T-helper 17 cell (primary cell): ENCODE results near the gene HSD17B2. TPM values are rescaled to one million over a fixed set of nuclear protein-coding genes. Genes with fewer than 3 reads are reported as not detected.
"Not testable (repeated sequence)": the region's sequence is repeated elsewhere in the genome, so short reads cannot be mapped to it uniquely, and the experiment has no call there.

ENCODE experiments used
- ATAC-seq: fragments of 150-1000 bp; cut with Tn5 transposase; 2 replicates; pipeline ENCODE4 v1.10.0; 2021; ENCODE audit warnings: mild to moderate bottlenecking, moderate library complexity
- DNase-seq, 3 donors: peaks; one replicate each; pipeline versions ENCODE4 v3.0.0 to v3.0.0-alpha.2; 2020 to 2021
- H3K9me3 ChIP-seq: one replicate; pipeline ENCODE4 v1.7.0; 2013; ENCODE audit warnings: low read length, mild to moderate bottlenecking; ENCODE audit not compliant: control insufficient read depth, poor library complexity, severe bottlenecking
- H3K27ac Mint-ChIP-seq: one replicate; pipeline ENCODE4 v1.8.0; 2022; ENCODE audit warnings: mild to moderate bottlenecking, moderate library complexity, mixed read lengths
- H3K27me3 Mint-ChIP-seq: one replicate; pipeline ENCODE4 v1.8.0; 2022; ENCODE audit warnings: mixed read lengths
- H3K36me3 Mint-ChIP-seq: one replicate; pipeline ENCODE4 v1.8.0; 2022; ENCODE audit warnings: low read depth, mixed read lengths
- H3K4me1 Mint-ChIP-seq: one replicate; pipeline ENCODE4 v1.8.0; 2022; ENCODE audit warnings: mild to moderate bottlenecking, mixed read lengths
- H3K4me3 Mint-ChIP-seq: one replicate; pipeline ENCODE4 v1.8.0; 2022; ENCODE audit warnings: mild to moderate bottlenecking, moderate library complexity, mixed read lengths
- total RNA-seq, 4 donors: library from RNA in 2 of 4; stranded (reverse) in 2 of 4; gene quantifications; one replicate each; pipeline ENCODE4 v1.2.3 and lab custom pipeline; 2022 to 2026

The HSD17B2 gene
- total RNA-seq, 2 donors from 2014 or later: not detected

DNA sequence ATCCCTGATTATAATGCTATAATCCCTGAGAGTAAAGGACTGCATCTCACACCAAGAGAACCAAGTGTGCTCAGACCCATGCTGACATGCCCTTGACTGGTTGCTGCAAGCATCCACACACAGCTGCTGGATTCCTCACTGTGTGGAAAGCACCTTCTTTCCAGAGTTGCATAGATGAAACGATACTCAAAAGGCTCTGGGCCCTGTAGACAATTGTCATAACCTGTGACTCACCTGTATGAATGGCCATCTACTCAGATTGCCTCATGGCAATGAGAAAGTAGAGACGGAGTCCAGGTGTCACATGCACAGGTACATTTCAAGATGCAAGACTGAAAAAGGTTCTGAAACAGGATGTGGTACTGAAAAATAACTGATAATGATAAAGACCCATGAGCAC, 76.9 kb downstream of the HSD17B2 start:
- no peak overlapping the region for H3K27ac Mint-ChIP-seq
- DNase-seq: no peak
- no peaks in the 10 kb centered on the region for H3K36me3 Mint-ChIP-seq
- ATAC-seq: no peak
- H3K4me3 Mint-ChIP-seq: no peak overlapping the region
- H3K27me3 Mint-ChIP-seq: peaks cover 25% of the 10 kb centered on the region
- peaks cover 2% of the 10 kb centered on the region for H3K4me1 Mint-ChIP-seq
- H3K9me3 ChIP-seq: no peaks in the 10 kb centered on the region

DNA sequence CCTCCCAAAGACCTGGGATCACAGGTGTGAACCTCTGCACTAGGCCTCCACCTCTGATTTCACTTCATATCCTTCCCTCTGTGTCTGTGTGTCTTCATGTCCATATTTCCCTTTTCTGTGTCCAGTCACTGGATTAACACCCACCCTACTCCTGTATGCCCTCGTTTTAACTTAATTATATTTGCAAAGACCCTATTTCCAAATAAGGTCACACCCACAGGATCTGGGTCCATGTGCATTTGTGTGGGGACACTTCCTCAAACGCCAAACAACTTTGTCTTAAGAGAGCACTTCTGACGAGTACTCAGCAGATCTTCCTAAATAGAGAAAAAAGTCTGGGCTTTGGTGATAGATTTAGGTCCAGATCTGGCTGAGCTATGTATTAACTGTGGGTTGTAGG, 78.7 kb downstream of the HSD17B2 start:
- no peak overlapping the region for H3K27ac Mint-ChIP-seq
- no peak overlapping the region for H3K4me3 Mint-ChIP-seq
- DNase-seq (no peak), ATAC-seq (no peak)
- no peaks in the 10 kb centered on the region for H3K36me3 Mint-ChIP-seq
- H3K27me3 Mint-ChIP-seq: peaks cover 19% of the 10 kb centered on the region
- peaks cover 2% of the 10 kb centered on the region for H3K4me1 Mint-ChIP-seq
- H3K9me3 ChIP-seq: no peaks in the 10 kb centered on the region

DNA sequence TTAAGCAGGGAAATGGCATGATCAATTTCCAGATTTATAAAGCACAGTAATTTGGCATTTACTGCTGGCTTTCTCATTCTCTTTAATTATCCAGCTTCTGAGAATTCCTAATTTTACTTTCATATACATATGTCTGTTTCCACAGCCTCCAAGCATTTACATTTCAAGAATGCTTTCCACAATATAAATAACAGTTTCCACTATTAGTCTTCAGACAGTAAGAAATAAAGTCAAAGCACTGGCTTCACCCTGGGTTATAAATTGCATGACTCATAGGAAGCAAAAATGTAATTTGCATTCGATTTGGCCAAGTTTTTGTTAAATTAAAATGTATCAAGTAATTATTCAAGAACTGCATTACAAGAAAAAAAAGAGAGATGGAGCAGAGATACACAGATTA, 81.5 kb downstream of the HSD17B2 start:
- Mint-ChIP-seq H3K27me3 (peaks cover 7% of the 10 kb centered on the region), H3K4me1 (peaks cover 2% of the 10 kb centered on the region), H3K27ac (no peak overlapping the region), H3K36me3 (no peaks in the 10 kb centered on the region), H3K4me3 (no peak overlapping the region)
- DNase-seq: no peak
- no peak for ATAC-seq
- H3K9me3 ChIP-seq: no peaks in the 10 kb centered on the region

DNA sequence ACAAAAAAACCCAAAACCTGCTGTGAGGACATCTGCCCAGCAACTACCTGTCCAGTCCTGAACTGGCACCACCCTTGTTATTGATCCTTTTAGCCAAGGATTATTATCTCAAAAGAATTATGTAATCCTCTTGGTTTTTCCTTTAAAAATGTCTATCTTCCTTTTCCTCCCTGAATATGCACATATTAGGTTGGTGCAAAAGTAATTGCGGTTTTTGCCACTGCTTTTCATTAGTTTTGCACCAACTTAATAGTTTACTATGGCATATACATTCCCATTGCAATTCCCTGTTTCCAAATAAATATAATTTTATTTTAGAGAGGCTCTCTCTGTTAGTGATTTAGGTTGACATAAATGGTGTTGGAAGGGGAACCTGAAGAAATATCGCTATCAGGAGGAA, 83.7 kb downstream of the HSD17B2 start:
- ATAC-seq: no peak
- no peaks in the 10 kb centered on the region for H3K9me3 ChIP-seq
- H3K36me3 Mint-ChIP-seq: no peaks in the 10 kb centered on the region
- H3K4me3 Mint-ChIP-seq: no peak overlapping the region
- no peak for DNase-seq
- H3K27ac Mint-ChIP-seq: no peak overlapping the region
- H3K27me3 Mint-ChIP-seq: no peaks in the 10 kb centered on the region
- H3K4me1 Mint-ChIP-seq: no peaks in the 10 kb centered on the region

DNA sequence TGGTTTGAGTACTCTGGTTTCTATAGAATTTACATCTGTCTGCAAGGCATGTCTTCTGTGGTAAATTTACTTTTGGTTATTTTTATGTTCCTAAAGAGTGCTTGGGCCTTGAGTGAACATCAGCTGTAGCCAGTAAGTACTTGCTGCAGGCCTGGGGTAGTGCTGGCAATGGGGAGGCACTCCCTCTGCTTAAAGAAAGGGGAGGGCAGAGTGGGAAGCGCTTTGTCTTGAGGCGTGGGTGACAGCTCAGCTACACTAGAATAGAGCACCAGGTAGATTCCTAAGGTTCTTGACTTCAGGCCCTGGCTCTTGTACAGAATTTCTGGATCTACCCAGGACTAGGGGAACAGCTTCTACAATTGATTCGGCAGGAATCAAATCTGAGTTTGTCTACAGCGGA, 84.4 kb downstream of the HSD17B2 start:
- H3K9me3 ChIP-seq: no peaks in the 10 kb centered on the region
- Mint-ChIP-seq H3K4me3 (no peak overlapping the region), H3K27ac (no peak overlapping the region), H3K27me3 (no peaks in the 10 kb centered on the region), H3K36me3 (no peaks in the 10 kb centered on the region), H3K4me1 (no peaks in the 10 kb centered on the region)
- ATAC-seq: no peak
- DNase-seq: no peak

DNA sequence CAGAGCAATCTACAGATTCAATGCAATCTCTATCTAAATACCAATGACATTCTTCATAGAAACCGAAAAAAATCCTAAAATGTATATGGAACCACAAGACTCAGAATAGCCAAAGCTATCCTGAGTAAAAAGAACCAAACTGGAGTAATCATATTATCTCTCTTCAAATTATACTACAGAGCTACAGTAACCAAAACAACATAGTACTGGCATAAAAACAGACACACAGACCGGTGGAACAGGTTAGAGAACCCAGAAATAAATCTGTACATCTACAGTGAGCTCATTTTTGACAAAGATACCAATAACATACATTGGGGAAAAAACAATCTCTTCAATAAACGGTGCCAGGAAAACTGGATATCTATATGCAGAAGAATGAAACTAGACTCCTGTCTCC, 89.6 kb downstream of the HSD17B2 start:
- H3K27ac Mint-ChIP-seq: no peak overlapping the region
- no peak overlapping the region for H3K4me3 Mint-ChIP-seq
- DNase-seq (no peak), ATAC-seq (no peak)
- no peaks in the 10 kb centered on the region for H3K27me3 Mint-ChIP-seq
- no peaks in the 10 kb centered on the region for H3K4me1 Mint-ChIP-seq
- H3K9me3 ChIP-seq: no peaks in the 10 kb centered on the region
- no peaks in the 10 kb centered on the region for H3K36me3 Mint-ChIP-seq

DNA sequence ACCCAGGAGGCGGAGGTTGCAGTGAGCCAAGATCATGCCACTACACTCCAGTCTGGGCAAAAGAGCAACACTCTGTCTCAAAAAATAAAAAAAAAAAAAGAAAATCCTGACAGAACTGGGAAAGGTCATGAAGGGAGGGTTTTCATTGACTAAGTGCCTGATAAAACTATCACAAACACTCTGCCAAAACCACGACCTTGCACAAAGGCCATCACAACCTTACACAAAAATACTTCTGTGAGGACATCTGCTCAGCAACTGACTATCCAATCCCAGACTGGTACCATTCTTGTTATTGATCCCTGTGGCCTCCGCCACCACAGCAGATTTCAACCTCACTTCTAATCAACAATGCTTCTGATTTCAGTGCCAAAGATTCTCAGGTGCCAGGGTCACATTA, 94.8 kb downstream of the HSD17B2 start:
- Mint-ChIP-seq H3K27ac (no peak overlapping the region), H3K4me3 (no peak overlapping the region), H3K27me3 (no peaks in the 10 kb centered on the region), H3K4me1 (peaks cover 14% of the 10 kb centered on the region), H3K36me3 (no peaks in the 10 kb centered on the region)
- H3K9me3 ChIP-seq: no peaks in the 10 kb centered on the region
- ATAC-seq (no peak), DNase-seq (no peak)

DNA sequence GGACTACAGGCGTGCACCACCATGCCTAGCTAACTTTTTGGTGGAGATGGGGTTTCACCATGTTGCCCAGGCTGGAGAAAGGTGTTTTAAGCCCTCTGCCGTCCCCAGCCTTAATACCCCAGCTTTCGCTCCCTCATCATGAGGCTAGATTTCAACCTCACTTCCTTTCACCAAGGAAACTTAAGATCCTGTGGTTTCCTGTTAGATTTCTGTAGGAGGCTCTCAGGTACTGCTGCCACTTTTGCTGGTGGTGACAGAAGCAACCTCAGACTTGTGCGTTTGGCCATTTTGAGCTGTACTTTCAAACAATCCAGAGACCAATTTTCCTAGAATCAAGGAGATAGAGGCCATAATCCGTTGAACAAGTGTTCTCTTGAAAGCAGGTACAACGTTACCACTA, 98.7 kb downstream of the HSD17B2 start:
- H3K4me1 Mint-ChIP-seq: peaks cover 14% of the 10 kb centered on the region
- H3K27ac Mint-ChIP-seq: peak overlapping the region; percentile 70
- H3K36me3 Mint-ChIP-seq: no peaks in the 10 kb centered on the region
- peak overlapping the region; percentile 73 for H3K4me3 Mint-ChIP-seq
- peak; percentile 61 for ATAC-seq
- no peaks in the 10 kb centered on the region for H3K27me3 Mint-ChIP-seq
- no peak for DNase-seq
- H3K9me3 ChIP-seq: no peaks in the 10 kb centered on the region

DNA sequence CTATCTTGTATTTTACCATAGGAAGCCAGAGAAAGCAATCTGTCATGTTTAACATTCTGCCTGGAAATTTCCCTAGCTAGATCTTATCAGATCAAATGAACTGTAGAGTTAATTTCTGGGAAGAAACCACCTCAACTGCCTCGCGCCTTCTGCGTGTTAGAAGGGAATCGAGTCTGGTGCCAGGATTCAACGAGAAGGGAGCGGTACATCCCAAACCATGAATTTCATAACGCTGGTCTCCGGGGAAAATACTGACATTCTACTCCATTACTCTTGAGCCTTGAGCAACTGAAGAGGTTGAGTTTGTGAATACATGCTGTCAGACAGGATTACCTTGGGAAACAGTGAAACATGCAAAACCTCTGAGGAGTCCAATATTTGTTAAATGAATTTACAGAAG, 99.8 kb downstream of the HSD17B2 start:
- no peaks in the 10 kb centered on the region for H3K36me3 Mint-ChIP-seq
- no peak overlapping the region for H3K4me3 Mint-ChIP-seq
- no peaks in the 10 kb centered on the region for H3K9me3 ChIP-seq
- no peaks in the 10 kb centered on the region for H3K27me3 Mint-ChIP-seq
- ATAC-seq: no peak
- no peak for DNase-seq
- H3K27ac Mint-ChIP-seq: no peak overlapping the region
- peaks cover 14% of the 10 kb centered on the region for H3K4me1 Mint-ChIP-seq

DNA sequence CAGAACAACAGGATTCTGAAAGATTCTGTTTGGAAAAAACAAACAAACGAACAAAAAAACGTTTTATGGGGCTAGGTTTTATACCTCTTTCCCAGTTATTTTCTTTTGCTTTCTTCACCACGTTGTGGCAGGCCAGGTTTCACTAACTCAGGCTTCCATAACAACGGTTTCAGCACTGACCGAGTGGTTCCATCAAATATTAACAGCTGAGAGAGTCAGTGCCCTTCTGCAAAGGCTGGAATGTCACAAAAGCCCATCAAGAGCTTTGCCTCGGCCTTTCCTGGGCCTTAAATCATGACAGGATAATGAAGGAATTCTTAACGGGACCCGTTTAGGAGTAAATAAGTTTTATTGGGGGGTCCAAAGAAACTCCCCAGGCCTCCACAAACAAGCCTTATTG, 100.8 kb downstream of the HSD17B2 start:
- DNase-seq (no peak), ATAC-seq (no peak)
- H3K4me1 Mint-ChIP-seq: peaks cover 14% of the 10 kb centered on the region

DNA sequence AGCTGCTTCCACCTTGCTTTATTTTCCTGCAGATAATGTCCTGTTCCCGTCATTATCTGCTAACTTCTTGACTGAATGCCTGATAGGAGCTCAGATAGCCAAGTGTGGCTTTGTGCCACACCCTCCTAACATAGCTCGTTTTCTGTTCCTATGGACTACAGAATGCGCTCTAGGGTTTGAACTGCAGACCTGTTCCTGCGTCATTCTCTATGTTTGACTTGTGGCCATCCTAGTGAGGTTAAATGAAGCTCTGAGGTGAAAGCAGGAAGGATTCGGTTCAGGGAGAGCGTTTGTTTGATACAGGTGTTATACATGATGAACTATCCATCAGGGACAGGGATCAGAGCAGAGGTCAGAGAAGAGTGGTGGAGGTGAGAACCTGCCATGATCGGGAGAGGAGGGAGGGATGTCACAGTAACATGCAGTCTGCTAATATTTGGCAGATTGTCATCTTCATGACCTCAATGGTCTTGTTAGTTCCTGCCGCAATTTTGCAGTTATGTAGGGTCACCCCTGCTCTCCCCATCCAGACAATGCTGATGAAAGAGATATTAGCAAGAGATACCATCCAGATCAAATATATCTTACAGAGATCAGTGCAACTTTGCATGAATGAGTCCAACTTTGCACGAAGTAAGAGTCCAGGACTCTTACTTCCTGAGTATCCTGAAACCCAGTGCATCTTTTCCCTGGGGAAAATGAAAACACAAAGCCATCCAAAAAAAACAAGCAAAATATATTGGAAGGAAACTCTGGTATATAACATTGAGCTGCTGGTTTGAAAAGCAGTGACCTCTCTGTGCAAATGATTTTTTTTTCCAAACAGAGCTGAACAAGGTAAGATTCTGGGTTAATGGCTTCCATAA, 102.1 kb downstream of the HSD17B2 start:
- H3K9me3 ChIP-seq: no peaks in the 10 kb centered on the region
- Mint-ChIP-seq H3K27me3 (no peaks in the 10 kb centered on the region), H3K4me1 (peaks cover 14% of the 10 kb centered on the region), H3K4me3 (no peak overlapping the region), H3K36me3 (peaks cover 2% of the 10 kb centered on the region), H3K27ac (no peak overlapping the region)
- ATAC-seq: no peak
- DNase-seq: no peak

More for the DNA sequence above, 100.8 kb downstream of the HSD17B2 start:
- H3K9me3 ChIP-seq: no peaks in the 10 kb centered on the region
- Mint-ChIP-seq H3K36me3 (no peaks in the 10 kb centered on the region), H3K4me3 (no peak overlapping the region), H3K27me3 (no peaks in the 10 kb centered on the region), H3K27ac (no peak overlapping the region)

DNA sequence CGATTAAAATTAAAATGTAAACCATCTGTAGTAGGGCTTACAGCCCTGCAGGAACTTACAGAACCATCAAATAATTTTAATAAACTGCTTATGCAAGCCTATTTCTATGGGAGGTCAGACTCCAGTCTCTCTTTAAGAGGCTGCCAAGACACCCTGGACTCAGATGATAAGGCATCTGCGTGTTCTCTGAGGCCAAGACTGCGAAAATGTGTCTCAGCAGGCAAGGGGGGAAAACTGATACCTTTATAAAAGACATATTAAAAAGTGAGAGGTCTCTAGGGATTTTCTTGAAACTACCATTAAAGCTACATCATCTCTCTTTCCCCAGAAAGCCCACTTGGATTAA, 102.7 kb downstream of the HSD17B2 start:
- no peaks in the 10 kb centered on the region for H3K9me3 ChIP-seq
- Mint-ChIP-seq H3K4me3 (no peak overlapping the region), H3K36me3 (peaks cover 2% of the 10 kb centered on the region), H3K27me3 (no peaks in the 10 kb centered on the region), H3K4me1 (peaks cover 14% of the 10 kb centered on the region), H3K27ac (no peak overlapping the region)
- ATAC-seq (no peak), DNase-seq (no peak)

DNA sequence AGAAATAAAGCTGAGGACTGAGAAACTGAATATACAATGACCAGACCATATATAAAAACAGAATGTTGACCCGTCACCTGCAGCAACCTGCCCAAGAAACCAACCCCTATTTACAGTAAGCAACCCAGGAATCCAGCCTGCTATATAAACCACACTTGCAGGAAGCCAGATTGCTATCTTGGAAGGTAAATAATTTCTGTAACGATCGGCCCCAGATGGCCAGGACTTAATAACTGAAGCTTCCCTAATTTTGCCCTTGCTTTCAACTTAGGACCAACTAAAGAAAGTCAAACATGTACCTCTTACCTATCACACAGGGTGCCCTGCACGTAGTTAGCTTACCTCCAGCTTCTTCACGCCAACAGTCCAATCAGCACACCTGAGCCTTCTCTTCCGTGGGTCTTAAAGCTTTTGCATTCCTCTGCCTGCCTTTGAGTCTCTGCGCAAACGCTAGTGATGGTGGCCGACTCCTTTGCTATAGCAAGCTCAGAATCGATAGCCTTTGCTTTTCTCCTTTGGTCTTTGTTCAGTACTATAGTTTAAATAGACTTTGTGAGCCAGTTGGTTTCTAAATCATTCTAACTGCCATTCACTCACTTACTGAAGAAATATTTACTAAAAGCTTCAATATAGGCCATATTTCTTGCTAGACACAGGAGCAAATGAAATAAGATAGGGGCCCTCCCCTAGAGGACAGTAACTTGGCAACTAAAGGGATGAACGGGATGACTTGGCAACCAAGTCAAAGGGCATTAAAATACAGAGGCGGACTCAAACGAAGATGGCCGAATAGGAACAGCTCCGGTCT, 103.6 kb downstream of the HSD17B2 start:
- no peak for ATAC-seq
- Mint-ChIP-seq H3K27me3 (no peaks in the 10 kb centered on the region), H3K4me3 (peak overlapping the region; percentile 26)

DNA sequence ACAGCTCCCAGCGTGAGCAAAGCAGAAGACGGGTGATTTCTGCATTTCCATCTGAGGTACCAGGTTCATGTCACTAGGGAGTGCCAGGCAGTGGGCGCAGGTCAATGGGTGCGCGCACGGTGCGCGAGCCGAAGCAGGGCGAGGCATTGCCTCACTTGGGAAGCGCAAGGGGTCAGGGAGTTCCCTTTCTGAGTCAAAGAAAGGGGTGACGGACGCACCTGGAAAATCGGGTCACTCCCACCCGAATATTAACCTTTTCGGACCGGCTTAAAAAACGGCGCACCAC, 104.2 kb downstream of the HSD17B2 start:
- not testable (repeated sequence) for DNase-seq

More for the DNA sequence above, 103.6 kb downstream of the HSD17B2 start:
- no peak for DNase-seq
- H3K4me1 Mint-ChIP-seq: peaks cover 11% of the 10 kb centered on the region
- no peaks in the 10 kb centered on the region for H3K9me3 ChIP-seq
- no peak overlapping the region for H3K27ac Mint-ChIP-seq
- peaks cover 2% of the 10 kb centered on the region for H3K36me3 Mint-ChIP-seq

More for the DNA sequence above, 104.2 kb downstream of the HSD17B2 start:
- peak overlapping the region; percentile 26 for H3K4me3 Mint-ChIP-seq
- not testable (repeated sequence) for H3K27ac Mint-ChIP-seq, H3K36me3 Mint-ChIP-seq, ATAC-seq, H3K4me1 Mint-ChIP-seq, H3K9me3 ChIP-seq, H3K27me3 Mint-ChIP-seq
